HG02759 (cell line): ENCODE data around the gene DDX60.
"Not testable (repeated sequence)": the region's sequence is repeated elsewhere in the genome, so short reads cannot be mapped to it uniquely, and the experiment has no call there.

Experiments used
- ATAC-seq: cut with Tn5 transposase; IDR thresholded peaks from one replicate; pipeline ENCODE4 v1.9.1; 2021; ENCODE audit warnings: mild to moderate bottlenecking, moderate library complexity; ENCODE audit not compliant: unreplicated experiment

The DDX60 gene, protein sequence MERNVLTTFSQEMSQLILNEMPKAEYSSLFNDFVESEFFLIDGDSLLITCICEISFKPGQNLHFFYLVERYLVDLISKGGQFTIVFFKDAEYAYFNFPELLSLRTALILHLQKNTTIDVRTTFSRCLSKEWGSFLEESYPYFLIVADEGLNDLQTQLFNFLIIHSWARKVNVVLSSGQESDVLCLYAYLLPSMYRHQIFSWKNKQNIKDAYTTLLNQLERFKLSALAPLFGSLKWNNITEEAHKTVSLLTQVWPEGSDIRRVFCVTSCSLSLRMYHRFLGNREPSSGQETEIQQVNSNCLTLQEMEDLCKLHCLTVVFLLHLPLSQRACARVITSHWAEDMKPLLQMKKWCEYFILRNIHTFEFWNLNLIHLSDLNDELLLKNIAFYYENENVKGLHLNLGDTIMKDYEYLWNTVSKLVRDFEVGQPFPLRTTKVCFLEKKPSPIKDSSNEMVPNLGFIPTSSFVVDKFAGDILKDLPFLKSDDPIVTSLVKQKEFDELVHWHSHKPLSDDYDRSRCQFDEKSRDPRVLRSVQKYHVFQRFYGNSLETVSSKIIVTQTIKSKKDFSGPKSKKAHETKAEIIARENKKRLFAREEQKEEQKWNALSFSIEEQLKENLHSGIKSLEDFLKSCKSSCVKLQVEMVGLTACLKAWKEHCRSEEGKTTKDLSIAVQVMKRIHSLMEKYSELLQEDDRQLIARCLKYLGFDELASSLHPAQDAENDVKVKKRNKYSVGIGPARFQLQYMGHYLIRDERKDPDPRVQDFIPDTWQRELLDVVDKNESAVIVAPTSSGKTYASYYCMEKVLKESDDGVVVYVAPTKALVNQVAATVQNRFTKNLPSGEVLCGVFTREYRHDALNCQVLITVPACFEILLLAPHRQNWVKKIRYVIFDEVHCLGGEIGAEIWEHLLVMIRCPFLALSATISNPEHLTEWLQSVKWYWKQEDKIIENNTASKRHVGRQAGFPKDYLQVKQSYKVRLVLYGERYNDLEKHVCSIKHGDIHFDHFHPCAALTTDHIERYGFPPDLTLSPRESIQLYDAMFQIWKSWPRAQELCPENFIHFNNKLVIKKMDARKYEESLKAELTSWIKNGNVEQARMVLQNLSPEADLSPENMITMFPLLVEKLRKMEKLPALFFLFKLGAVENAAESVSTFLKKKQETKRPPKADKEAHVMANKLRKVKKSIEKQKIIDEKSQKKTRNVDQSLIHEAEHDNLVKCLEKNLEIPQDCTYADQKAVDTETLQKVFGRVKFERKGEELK (N-terminal part only)

DNA sequence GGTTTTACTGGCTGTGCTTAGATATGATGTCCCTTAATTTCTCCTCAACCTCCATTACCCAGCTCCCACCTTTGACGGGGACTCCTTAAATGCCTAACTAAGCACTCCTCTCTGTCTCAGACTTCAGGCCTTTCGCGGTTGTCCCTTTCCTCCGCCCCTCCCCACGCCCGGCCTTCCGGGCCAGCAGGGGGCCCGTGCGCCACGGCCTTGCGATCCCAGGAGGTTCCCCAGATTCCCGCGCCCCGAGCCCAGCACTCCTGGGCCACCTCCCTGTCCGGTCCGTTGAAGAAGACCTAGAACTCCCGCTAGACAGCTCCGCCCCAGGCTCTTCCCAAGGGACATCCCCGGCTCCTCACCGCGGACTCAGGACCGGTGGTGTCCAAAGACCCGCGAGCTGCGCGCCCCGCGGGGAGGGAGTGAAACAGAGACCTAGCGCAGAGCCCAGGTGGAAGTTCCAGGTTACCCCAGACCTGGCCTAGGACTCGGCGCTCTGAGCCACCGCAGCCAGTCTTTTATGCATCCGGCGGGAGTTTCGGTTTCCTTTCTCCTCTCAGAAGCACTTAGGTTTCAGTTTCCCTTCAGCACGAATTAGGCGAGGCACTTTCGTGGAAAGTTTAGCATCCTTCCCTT lies at the start of gene DDX60:
DDX60 (minus strand) TSS at position 487 of the 630 bp plus-strand sequence. CDS start 7,493 bp downstream, outside the sequence.
- peak; percentile 98 for ATAC-seq

DNA sequence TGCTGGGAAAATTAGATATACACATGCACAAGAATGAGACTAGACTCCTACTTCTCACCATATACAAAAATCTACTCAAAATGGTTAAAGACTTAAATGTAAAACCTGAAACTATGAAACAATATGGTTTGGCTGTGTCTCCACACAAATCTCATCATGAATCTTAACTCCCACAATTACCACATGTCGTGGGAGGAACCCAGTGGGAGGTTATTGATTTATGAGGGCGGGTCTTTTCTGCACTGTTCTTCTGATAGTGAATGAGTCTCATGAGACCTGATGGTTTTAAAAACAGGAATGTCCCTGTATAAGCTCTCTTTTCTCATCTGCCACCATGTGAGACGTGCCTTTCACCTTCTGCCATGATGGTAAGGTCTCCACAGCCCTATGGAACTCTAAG lies 48.5 kb upstream of the DDX60 start:
- no peak for ATAC-seq

DNA sequence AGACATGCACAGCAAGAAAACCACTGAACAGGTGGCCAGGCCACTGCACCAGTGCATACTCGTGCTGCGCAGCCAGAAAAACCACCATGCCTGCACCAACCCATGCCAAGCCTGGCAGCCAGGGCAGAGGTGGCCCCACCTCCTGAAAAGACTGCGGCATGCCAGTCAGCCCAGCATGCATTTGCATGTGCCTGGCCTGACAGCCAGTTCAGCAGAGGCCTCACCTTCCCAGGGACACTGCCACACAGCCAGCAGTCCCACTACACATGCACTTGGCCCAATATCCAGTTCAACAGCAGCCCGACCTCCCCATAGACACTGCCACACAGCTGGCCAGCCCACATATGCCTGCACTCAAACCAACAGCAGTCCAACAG lies 43.5 kb upstream of the DDX60 start:
- no peak for ATAC-seq

DNA sequence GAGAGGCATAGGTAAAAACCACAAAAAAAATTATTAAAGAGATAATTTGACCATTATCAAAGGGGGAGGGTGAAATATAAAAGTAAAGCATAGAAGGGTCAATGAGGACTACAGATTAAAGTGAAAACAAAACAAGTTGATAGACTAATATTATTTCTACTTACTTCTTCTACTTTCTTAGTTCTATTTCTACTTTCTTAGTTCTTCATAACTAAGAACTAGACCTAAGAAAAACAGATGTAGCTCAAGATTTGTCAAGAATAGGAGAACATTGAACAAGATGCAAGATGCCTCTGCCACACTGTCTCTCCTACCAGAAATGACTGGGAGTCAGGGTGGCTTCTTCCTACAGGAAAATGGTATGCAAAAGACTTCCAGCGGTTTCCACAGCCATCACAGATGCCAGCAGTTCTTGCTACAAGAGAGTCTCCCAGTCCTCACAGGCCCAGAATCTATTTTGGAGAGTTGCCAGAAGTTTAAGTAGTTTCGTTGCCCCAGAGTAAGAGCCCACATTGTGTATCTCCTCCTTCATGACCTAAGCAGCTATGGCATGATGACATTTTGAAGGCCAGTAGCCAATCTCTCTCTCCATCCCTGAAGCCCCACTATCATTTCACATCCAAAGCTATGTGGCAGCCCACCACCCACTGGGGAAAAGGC lies 42.9 kb upstream of the DDX60 start:
- ATAC-seq = no peak

DNA sequence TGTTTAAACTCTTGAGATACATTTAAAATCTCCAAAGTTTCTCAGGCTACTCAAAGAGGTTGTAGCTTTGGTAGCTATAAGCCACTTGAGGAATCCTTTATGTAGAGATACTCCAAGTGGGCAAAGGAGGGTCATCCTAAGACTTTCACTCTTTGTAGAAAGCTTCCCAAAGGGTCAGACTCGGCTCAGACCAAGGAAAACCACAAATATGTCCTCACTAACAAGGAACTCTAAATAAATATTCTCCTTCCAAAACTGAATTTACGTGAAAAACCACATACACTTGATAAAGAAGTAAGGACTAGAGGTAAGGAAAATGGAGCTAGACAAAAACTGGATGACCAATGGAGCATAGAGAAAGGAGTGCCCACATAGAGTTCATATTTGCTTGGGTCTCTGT lies 41.7 kb upstream of the DDX60 start:
- no peak for ATAC-seq

DNA sequence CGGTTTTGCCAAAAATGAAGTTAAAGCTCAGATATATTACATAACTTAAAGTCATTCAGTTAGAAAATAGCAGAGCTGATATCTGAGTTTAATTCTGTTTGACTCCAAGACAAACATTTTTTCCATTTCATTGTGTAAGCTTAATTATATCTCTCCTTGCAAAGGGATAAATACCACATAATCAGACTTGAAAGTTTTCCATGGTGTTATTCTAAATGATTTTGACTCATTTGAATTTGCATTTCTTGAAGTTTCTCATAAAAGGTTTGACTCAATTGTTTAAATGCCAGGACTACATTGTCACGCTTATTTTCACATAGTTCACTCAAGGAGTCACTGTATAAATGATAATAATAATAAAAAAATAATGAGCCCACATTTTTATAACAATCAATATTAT lies 39.4 kb upstream of the DDX60 start:
- no peak for ATAC-seq

DNA sequence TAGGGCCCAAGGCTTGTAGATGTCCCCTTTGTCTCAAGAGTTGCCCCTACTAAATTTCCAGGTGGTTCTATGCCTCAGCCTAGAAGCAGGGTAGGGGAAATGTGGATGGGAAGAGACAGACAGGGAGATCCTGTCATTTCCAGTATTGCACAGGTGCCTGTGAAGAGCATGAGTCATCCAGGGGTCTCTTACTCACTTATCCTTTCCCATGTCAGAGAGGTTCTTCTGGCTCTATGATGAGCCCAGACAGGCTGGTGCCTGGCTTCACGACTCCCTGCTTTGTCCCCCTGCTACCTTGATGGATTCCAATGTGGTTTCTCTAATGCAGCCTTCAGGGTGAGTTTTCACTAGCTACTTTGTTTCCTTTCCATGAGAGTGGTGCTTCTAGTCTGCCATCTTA lies 35.2 kb upstream of the DDX60 start:
- ATAC-seq = no peak

DNA sequence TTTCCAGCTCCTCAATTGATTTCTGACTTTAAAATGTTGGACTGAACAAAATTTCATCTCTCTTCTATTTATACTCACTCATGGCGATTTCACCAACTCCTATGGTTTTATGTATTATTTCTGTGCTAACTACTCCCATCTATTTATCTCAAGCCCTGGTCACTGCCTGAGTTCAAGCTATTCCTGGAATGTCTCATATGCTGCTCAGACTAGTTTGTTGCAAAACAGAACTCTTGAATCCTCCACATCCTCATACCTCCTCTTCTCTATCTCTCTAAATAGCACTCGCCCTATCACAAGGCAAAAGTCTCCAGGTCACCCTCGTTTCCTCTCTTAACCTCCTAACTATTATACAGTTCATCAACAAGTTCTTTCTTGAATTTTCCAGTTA lies 19.0 kb upstream of the DDX60 start:
- no peak for ATAC-seq

DNA sequence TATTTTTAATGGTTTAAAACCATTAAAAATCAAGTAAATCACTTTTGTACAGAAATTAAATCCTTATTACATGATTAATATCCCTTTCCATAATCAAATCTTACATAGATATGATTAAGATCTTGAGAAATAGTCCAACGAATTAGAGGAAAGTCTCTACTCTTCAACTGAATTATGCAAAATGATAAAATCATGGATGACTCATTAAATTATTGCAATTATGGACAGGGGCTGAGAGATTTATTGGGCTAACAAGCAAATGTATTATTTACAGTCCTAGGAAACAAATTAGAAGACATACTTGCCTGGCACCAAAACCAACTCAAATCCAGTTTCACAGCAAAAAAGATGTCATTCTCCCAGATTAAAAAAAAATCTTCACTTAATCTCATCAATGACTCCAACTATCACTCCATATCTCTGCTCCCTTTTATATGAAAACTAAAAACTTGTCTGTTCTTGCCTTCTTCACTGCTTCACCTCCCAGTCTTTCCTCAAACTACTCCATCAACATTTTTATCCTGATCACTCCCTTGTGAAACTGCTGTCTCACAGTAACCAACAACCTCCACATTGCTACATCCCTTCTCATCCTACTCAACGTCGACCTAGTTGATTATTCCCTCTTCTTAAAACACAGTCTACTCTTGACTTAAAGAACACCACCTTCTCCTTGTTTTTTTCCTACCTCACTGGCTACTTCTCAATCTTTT lies 18.4 kb upstream of the DDX60 start:
- ATAC-seq = no peak

DNA sequence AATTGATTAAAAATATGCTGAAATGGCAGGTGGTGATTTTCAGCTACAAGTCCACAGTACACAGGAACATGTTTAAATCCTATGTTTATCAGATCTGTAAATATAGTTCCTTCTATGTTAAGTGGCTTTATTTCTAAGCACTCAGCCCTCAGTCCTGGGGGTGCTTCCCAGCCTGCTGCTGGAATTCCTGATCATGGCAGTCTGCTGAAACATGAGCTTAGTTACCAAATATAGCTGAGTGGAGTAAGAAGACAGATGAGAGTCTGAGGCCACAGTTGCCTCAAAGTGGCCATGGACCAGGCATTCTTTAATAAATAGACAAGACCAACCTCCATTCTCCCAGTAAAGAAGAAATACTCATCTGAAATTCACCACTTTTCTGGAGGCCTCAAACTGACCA lies 17.1 kb upstream of the DDX60 start:
- no peak for ATAC-seq

DNA sequence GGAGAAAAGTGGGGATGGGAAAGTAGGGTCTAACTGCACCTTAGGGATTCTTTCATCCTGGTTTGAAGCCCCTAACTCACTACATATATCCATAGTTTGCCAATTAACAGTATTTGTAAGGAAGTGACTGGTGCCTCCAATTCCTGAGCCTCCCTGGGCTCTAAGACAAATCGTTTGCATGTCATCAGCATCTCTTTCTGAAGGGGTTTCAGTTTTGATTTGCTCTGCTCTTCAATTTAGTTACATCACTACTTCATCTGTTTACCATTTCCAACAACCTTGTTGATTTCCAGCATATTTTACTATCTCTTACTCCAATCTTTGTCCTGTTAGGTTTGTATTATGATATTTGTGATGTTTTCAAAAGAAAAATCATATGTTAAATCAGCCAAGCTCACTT lies 15.5 kb upstream of the DDX60 start:
- no peak for ATAC-seq

DNA sequence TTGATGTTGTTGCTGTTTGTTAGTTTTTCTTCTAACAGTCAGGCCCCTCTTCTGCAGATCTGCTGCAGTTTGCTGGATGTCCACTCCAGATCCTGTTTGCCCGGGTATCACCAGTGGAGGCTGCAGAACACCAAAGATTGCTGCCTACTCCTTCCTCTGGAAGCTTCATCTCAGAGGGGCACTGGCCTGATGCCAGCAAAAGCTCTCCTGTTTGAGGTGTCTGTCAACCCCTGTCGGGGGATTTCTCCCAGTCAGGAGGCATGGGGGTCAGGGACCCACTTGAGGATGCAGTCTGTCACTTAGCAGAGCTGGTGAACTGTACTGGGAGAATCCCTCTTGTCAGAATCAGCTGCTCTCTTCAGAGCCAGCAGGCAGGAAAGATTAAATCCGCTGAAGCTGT lies 12.0 kb upstream of the DDX60 start:
- not testable (repeated sequence) for ATAC-seq

DNA sequence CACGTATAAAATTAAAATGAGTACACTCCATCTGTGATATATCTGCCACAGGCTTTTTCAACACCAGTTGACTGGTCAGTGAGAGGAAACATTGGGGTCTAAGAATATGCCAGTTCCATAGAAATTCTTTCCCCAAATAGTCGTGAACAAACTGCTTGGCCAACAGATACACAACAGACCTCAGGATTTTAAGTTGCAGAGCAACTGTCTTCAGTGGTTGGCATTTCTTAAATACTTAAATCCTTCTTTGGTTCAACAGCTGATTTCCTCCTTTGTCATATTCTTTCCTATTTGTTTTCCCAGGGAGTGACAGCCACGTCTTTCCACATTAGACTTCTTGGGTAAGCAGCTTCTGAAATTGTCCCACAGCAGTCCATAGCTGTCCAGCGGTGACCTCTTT lies 7.0 kb upstream of the DDX60 start:
- no peak for ATAC-seq

DNA sequence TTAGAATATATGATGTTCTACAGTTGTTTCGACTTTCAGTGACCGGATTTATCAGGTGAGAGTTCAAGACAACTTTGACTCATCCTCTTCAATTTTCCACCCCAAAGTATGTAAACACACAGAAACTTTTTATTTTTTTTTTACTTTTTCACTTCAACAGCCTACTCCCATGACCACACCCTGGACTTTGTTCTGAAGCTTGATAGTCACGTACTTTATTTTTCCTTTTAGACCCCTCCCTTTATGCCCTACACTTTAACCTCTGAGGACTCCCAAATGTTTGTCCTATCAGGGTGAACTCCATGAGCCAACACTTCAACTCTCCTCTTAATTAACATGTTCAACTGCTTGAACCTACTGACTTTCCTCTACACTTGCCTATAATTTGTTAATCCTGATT lies 2.5 kb upstream of the DDX60 start:
- no peak for ATAC-seq

DNA sequence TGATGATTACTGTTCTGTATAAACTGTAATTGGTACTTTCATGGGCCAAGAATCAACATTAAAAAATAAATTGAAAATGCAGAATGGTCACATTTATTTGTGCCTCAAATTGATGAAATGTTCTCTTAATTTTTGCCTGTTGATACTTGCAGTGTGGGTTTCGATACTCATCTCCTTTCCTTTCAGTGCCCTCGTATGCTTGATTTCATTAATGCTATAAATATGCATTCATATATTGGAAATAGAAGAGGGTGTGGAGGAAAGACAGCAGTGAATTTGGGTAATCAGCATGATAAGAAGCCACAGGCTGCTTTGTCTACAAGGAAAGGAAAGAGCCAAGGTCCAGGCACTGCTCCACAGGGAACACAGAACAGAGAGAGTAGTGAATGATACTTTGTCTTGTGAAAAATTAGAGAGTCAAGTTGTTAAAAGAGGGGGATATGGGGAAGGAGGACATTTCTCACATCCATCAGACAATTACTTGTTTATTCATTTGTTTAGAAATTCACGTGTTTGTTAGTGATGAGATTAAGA lies 1.0 kb upstream of the DDX60 start:
- ATAC-seq = no peak

DNA sequence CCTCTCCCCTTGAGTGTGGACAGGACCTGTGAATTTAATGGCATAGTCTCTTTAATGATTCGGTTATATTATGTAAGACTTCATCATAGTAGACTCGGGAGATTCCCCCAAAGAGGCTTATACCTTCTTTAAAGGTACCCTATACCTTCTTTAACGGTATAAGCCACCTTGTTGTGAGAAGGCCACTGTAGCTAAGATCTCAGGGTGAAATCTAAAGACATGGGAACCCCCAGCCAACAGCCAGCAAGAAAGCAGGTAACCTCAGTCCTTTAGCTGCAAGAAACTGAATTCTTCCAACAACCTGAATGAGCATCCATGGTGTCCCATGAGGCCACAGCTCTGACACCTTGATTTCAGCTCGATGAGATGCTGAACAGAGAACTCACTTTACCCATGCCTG lies 931 bp downstream of the DDX60 start:
- no peak for ATAC-seq

DNA sequence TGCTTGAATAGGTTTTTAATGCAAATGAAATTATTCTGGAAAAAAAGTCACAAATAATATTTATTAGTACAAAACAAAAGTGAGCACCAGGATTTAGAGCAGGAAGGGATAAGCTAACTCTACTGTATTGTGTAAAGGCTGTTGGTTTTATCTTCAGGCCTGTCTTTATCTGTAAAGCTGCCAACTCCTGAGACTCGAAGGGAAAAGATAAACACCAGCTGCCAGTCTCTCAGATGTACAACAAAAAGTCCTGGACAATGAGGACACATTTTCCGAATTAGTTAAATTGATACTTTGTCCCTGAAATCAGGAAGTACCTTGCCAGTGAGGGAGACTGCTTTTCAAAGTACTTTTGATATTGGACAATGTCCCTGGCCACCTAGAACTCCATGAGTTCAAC lies 8.8 kb downstream of the DDX60 start:
- ATAC-seq = no peak

DNA sequence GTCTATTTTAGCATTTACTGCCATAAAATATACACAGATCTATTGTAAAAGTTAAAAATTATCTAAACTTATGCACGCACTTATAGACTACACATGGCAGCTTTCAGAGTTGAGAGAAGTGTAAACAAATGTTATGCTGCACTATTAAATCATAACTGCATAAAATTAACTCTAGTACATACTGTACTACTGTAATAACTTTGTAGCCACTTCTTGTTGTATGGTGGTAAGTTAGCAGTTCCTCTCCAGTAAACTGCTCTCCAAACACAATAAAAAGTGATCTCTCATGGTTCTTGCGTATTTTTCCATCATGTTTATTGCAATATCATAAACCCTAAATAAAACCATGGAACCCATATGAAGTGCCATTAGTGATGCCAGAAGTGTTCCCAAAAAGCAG lies 9.6 kb downstream of the DDX60 start:
- no peak for ATAC-seq

DNA sequence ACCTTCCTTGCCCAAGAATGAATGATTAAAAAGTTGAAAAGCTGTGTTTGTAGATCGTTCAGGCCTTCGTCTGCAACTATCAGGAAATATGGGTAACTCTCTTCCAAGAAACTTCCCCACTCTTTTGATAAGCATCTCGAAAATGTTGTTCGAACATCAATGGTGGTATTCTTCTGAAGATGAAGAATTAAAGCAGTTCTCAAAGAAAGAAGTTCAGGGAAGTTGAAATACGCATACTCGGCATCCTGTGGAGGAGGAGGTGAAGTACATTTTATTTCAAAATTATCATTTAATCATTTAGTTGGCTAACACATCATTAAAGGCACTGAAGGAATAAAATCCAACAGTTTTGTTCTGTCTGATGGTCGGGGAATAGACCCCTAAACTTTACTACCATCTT lies 12.1 kb downstream of the DDX60 start:
- no peak for ATAC-seq
